Activated CD8-positive, alpha-beta memory T cell treated with anti-CD3 and anti-CD28 coated beads for 48 hours (primary cell): ENCODE measurements around the gene PTPRN2.

ENCODE experiments used
- DNase-seq, 3 experiments: peaks; one replicate each; pipeline ENCODE4 v3.0.0-alpha.2; 2020; ENCODE audit warnings: low read depth in 2 of 3, low spot score in 2 of 3

Gene PTPRN2

DNA sequence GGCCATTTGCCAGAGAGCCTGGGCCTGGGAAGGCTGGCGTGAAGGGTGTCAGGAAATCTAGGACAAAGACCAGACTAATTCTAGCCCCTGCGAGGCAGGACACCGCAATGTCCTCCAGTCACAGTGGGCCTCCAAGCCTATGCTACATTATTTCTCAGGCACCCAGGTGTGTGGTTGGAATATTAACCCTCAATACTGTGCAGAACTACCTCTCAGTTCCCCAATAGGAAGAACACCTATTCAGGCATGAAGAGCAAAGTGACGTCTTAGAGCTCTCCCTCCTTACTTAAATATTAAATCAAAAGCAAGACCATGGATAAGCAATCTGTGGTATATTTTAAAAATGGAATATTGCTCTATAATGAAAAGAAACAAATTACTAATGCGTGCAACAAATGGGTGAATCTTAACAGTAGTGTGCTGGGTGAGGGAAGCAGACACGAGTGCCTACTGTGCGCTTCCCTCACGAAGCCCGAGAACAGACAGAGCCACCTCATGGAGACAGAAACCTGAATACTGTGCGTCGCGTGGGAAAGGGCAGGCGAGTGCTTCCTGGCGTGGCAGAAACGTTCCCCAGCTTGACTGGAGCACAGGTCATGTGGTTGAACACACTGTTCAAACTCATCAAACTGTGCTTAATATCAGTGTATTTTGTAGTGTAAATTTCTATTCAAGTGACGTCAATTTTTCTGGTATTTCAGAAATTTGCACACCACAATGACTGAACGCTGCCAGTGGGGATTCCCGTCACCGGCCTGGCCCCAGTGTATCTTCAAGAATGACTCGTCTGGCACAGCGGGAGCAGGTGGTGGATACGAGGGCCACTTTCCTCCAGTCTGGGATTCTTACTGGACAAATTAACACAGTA lies 15.5 kb upstream of the PTPRN2 start:
- no peak for DNase-seq

- no peak for DNase-seq
Observed at GRCh38 chr7:158602041-158602440, 14.4 kb upstream of the PTPRN2 start.

DNA sequence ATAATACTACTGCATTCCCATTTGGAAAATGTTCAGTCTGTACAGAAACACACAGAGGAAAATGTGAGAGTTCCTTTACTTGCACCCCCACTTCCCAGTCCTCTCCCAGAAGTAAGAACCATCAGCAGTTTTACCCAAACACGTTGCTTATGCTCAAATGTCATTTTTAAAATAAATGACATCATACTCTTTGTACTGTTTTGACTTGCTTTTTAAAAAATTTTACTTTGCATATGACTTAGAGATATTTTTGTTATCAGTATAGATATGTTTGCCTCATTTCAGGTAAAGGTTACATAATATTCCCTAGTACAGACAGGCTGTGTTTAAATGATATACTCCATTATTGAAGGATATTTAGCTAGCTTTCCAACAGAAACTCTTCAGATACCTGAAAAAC lies 13.5 kb upstream of the PTPRN2 start:
- no peak for DNase-seq

DNA sequence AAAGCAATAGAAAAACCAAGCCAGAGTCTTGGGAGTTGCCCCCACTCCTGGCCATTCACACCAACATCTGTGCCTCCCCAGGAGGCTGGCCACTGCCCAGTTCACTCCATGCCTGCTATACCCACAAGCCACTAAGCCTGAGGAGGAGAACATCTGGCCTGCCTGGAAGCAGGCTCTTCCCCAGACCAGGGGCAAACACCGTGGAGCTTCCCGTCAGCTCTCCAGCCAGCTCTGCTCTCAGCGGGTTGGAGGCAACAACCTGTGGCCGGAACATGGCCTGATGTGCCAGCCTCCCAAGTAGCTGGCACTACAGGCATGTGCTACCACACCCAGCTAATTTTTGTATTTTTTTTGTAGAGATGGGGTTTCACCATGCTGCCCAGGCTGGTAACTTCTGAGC lies 9.1 kb upstream of the PTPRN2 start:
- DNase-seq: no peak

- DNase-seq: no peak
Observed at GRCh38 chr7:158596309-158596708, 8.7 kb upstream of the PTPRN2 start.

- DNase-seq: no peak
Observed at GRCh38 chr7:158595068-158595467, 7.4 kb upstream of the PTPRN2 start.

DNA sequence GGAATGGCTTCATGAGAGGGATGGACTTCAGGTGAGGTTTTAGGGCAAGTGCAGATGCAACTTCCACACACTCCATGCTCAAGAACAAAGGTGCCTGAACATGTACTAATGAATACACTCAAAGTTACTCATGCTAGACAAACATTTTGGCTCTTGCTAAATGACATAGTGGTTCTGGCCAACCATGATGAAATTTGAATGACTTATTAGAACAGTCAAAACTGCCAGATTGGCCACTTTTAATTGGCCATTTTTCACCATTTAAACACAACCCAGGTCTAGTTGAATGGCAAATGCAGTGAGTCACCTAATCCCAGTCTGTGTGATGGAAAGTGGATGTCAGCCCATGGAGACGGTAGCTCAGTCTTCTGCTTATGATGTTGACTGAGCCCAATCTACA lies 4.9 kb upstream of the PTPRN2 start:
- DNase-seq: no peak

- no peak for DNase-seq
Observed at GRCh38 chr7:158591944-158592343, 4.3 kb upstream of the PTPRN2 start.

- DNase-seq: no peak
Observed at GRCh38 chr7:158590181-158590530, 2.5 kb upstream of the PTPRN2 start.

DNA sequence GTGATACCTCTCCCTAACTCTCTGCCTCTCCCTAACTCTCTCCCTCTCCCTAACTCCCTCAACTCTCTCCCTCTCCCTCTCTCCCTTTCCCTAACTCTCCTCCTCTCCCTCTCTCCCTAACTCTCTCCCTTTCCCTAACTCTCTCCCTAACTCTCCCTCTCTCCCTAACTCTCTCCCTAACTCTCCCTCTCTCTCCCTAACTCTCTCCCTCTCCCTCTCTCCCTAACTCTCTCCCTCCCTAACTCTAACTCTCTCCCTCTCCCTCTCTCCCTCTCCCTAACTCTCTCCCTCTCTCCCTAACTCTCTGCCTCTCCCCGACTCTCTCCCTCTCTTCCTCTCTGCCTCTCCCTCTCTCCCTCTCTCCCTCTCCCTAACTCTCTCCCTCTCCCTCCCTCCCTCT lies 2.0 kb upstream of the PTPRN2 start:
- no peak for DNase-seq

- DNase-seq: no peak
Observed at GRCh38 chr7:158588878-158589442, 1.3 kb upstream of the PTPRN2 start.

- no peak for DNase-seq
Observed at GRCh38 chr7:158588085-158588877, 658 bp upstream of the PTPRN2 start.

GRCh38 chr7:158586499-158587161 lies 993 bp downstream of the PTPRN2 start:
- no peak for DNase-seq

- DNase-seq: no peak
Observed at GRCh38 chr7:158585721-158586498, 1.7 kb downstream of the PTPRN2 start.

DNA sequence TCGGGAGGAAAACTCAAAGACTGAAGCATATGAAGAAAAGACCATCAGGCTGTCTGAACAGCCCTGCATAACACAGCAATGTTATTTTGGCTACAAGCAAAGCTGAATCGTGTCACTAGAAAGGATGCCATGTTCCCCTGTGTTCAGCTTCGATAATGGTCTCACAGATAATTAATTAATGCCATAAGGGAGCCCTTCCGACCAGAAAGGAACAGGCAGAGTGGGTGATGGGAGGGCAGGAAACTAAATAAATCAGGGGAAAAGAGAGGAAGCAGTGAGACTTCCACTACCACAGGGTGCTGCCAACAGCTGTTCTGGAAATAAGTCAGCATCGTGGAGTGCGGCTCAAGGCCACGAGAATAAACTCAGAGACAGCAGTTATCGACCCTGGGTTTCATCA lies 3.2 kb downstream of the PTPRN2 start:
- DNase-seq: no peak

GRCh38 chr7:158583810-158584209 lies 3.8 kb downstream of the PTPRN2 start:
- DNase-seq: no peak

DNA sequence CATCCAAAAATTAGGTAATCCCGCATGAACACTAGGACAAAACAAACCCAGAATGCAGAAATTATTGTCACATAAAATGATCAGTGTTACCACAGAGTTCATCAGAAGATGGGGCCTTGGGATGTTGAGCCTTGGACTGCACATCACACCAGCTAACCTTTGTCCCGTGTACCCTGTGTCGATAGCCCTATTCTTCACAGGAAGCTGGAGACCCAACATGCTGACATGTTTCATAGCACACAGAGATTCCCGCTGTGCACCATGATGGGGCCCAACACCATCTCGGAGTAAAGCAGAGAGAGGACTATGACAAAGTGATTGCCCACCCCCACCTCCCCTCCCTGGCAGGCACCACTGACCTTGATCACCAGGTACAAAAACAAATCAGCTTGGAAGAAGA lies 4.5 kb downstream of the PTPRN2 start:
- DNase-seq: no peak

- no peak for DNase-seq
Observed at GRCh38 chr7:158582089-158582456, 5.5 kb downstream of the PTPRN2 start.

DNA sequence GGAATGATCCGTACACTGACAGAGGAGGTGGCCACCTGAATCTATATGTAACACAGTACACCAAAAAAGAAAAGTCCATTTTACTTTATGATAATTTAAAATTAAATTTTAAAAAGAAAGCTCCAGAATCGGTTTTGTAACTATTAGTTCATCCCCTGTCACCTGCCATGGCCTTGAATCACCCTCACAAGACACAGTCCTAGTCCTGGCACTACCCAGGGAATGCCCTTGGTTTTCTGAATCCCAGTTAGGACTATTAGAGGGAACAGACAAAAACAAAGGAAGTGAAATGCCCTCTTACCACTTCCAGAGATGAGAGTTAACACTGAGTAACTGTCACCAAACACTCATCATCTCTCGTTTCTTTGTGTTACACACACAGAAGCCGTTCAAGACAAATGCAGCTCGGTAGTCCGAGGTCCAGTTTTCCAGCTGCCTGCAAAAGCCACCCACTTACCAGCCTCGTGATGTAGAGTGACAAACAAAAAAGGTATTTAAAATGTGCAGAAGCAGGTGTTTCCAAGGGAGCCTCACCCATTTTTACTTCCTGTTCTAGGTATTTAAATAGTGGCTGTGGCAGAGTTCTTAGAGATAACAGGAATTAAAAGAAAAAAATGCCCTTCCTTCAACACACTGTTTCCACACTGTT lies 6.1 kb downstream of the PTPRN2 start:
- DNase-seq: no peak
